T-helper 9 cell (primary cell): Measurements from ENCODE around the gene PNCK.
"Not testable (repeated sequence)": the region's sequence is repeated elsewhere in the genome, so short reads cannot be mapped to it uniquely, and the experiment has no call there.

Source experiments
- DNase-seq: peaks from one replicate; pipeline ENCODE4 v3.0.0-alpha.2; 2020

The PNCK gene

DNA sequence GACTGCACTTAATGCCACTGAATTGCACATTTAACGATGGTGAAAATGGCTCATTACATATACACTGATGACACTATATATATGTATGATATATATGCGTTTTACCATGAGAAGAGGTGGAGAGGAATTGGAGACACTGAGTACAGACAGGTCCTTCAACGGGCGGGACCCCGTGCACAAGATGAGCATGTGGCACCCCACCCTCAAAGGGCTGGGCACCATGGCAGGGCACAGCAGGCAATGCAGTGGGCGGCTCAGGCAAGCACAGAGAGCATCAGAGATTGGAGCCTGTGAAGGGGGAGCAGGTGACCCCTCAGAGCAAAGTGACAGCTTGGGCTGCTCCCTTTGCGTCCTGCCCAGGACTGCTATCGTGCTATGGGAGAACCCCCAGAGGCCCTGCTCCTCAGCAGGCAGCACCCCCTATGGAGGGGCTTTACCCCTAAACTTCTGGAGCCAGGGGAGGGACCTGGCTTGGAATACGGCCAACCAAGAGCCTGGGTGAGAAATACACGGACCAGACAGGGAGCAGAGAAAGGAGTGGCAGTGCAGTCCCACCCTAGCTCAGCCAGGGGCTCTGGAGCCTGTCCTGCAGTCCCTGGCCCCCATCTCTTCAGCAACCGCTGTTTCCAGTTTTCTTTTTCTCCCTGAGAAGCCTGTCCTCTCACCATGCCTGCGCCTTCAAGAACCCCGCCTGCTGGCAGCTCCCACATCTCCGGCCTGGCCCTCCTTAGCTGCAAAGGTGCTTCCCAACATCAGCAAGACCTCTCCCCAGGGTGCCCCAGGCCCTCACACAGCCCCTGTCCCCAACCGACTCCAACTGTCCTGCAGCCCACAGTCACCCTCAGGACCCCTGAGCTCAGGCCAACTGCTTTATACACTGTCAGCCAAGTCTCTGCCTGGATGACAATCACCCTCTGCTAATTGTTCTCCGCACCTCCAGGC lies 24.6 kb upstream of the PNCK start:
- no peak for DNase-seq

DNA sequence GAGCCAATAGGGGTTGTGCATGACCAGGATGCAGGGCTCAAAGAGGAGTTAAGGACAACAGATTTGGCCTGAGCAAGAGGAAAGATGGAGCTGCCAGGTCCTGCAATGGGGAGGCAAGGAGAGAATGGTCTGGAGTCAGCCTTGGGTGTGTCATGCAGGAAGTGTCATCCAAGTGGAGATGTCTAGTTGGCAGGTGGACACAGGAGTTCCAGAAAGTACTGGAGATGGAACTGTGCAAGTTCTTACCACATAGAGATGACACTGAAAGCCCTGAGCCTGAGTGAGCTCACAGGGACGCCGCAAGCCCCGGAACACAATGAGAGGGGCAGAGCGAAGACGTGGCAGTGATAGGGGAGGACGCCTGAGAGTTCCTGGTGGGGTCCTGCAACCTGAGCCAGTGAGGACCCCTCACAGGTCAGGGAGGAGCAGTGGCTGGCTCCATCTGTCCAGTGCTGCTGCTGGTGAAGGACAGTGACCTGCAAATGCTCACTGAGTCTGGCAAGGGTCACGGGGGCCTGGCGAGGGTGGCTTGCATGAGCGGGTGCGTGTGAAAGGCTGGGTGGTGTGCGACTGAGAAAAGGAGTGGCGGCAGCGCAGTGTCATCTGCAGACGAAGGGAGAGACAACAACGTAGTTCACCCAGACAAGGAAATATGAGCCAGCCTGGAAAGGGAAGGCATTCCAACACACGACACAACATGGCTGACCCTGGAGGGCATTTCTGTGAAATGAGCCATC lies 23.5 kb upstream of the PNCK start:
- not testable (repeated sequence) for DNase-seq

DNA sequence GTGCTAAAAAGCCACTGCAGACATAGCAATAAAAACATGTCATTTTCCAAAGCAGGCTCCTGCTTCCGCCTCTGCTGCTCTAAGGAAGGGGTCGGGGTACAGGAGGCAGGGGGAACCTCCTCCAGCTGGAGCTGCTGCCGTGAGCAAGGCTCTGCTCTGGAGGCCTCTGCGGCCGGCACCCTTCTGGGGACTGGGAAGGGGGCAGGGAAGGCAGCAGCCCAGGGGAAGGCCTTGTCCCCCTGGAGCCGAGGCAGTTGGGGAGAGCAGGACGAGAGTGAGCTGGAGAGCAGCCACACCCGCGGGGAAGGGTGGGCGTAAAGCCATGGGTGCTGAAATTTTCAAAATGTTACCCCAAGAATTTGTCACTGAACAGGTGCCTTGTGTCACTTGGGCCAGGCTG lies 22.9 kb upstream of the PNCK start:
- DNase-seq = not testable (repeated sequence)

DNA sequence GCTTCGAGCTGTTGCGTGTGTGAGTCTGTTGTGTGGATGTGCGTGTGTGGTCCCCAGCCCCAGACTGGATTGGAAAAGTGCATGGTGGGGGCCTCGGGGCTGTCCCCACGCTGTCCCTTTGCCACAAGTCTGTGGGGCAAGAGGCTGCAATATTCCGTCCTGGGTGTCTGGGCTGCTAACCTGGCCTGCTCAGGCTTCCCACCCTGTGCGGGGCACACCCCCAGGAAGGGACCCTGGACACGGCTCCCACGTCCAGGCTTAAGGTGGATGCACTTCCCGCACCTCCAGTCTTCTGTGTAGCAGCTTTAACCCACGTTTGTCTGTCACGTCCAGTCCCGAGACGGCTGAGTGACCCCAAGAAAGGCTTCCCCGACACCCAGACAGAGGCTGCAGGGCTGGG lies 22.5 kb upstream of the PNCK start:
- no peak for DNase-seq

DNA sequence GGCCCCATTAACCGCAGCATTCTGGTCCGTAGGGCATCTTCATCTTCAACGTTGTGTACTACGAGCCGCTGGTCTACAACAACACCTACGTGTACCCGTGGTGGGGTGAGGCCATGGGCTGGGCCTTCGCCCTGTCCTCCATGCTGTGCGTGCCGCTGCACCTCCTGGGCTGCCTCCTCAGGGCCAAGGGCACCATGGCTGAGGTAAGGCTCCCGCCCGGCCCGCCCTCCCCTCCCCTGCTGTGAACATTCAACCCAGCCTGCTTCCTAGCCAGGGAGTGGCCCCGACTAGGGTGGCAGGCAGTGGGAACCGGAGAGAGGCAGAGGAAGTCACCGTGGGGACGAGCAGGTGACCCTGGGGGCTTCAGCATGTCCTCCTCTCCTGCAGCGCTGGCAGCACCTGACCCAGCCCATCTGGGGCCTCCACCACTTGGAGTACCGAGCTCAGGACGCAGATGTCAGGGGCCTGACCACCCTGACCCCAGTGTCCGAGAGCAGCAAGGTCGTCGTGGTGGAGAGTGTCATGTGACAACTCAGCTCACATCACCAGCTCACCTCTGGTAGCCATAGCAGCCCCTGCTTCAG lies 21.2 kb upstream of the PNCK start:
- DNase-seq = no peak

DNA sequence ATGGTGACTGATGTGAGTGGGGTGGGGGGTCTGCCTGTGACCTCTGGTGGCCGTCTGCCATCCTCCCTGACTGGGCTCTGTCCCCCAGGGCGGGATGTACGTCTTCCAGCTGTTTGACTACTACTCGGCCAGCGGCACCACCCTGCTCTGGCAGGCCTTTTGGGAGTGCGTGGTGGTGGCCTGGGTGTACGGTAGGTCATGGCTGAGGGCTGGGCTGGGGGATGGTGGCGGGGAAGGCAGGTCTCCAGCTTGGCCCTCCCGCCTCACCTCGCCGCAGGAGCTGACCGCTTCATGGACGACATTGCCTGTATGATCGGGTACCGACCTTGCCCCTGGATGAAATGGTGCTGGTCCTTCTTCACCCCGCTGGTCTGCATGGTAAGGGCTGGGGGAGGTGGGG lies 20.6 kb upstream of the PNCK start:
- not testable (repeated sequence) for DNase-seq

DNA sequence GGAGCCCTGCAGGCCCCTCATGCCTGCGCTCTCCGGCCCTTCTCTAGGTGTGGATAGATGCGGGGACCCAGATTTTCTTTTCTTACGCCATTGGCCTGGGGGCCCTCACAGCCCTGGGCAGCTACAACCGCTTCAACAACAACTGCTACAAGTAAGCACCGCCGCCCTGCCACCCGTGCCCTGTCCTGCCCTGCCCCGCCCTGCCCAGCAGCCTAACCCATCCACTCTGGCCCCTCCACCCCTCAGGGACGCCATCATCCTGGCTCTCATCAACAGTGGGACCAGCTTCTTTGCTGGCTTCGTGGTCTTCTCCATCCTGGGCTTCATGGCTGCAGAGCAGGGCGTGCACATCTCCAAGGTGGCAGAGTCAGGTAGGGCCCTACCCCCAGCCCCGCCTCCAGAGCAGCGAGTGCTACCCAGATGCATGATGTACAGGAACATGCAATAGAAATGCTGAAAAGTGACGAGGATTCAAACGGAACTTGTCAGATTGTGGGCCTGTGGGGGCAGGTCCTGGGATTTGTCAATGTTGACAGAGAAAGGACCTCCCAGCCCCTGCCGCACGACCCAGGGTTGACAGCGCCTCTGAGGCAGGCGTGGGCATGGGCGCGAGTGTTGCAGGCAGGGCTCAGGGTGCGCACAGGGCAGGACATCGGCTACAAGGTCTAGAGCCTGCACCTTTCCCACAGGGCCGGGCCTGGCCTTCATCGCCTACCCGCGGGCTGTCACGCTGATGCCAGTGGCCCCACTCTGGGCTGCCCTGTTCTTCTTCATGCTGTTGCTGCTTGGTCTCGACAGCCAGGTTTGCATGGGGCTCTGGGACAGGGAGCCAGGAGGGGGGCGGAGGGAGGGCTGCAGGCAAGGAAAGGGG lies 19.8 kb upstream of the PNCK start:
- DNase-seq = no peak

DNA sequence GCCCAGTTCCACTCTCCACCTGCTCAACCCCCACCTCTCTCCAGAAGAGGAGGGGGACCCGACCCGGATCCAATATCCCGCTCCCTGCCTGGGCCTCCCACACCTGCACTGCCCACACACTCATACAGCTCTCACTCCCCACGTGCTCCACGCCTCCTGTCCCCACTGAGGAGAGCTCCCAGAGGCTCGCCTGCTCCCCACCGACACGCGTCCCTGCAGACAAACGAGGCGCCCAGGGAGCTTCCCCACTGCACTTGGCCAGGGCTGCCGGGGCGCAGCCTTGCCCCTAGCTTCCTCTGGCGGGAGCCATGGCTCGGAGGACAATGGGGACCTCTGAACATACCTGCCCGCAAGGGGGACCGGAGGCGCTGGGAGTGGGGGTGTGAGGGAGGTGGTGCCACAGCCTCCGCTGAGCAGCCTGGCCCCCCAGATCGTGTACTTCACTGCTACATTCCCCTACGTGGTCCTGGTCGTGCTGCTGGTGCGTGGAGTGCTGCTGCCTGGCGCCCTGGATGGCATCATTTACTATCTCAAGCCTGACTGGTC lies 19.1 kb upstream of the PNCK start:
- no peak for DNase-seq

DNA sequence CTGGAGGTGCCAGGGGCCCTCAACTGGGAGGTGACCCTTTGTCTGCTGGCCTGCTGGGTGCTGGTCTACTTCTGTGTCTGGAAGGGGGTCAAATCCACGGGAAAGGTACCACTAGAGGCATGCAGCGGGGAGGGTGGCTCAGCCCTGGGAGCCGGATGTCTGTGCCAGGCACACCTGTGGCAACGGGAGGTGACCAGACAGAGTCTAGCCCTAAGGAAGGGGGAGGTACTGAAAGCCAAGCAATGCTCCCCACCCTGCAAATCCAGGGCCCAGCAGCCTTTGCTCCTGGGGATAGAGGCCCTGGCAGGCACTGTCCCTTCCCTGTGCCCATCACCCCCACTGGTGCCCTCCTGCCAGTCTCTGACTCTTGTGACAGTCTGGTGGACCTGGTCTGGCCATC lies 18.4 kb upstream of the PNCK start:
- DNase-seq = no peak

DNA sequence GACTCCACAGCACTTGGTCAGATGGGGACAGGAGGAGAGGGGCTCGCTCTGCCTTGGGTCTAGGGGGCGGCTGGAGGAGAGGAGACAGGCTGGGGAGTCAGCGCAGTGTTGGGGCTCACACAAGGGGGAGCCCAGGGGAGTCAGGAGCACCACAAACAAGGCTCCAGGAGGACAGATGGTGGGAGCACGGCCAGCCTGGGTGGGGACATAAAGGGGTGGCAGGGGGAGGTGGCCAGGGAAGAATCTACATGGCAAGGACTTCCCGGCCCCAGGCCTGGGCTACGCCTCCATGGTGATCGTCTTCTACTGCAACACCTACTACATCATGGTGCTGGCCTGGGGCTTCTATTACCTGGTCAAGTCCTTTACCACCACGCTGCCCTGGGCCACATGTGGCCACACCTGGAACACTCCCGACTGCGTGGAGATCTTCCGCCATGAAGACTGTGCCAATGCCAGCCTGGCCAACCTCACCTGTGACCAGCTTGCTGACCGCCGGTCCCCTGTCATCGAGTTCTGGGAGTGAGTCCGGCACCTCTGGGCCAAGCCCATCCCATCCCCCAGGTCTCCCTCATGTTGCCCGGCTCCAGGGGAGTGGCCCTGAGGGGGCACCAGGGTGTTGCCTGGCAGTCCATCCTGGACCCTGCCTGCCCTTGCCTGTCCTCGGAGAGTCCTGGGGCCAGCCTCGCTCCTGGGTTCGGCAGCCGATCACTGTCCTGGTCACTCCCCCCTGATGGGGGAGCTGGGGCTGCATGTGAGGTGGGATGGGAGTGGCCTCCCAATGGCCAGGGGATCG lies 17.6 kb upstream of the PNCK start:
- DNase-seq = not testable (repeated sequence)

DNA sequence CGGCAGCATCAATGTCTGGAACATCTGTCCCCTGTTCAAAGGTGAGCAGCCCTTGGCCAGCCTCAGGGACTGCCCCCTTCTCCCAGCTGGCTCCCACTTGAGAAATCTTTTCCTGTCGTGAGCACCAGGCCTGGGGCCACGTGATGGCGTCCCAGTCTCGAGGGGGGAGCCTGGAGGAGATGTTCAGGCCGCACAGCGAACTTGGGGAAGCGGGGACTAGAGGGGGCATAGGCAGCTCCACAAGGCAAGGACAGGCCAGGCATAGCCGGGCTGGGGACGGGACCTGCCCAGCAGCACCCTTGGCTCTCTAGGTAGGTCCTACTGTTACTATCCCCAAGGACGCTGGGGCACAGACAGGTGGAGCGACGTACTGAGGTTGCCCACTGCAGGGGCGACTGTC lies 16.9 kb upstream of the PNCK start:
- DNase-seq = no peak

DNA sequence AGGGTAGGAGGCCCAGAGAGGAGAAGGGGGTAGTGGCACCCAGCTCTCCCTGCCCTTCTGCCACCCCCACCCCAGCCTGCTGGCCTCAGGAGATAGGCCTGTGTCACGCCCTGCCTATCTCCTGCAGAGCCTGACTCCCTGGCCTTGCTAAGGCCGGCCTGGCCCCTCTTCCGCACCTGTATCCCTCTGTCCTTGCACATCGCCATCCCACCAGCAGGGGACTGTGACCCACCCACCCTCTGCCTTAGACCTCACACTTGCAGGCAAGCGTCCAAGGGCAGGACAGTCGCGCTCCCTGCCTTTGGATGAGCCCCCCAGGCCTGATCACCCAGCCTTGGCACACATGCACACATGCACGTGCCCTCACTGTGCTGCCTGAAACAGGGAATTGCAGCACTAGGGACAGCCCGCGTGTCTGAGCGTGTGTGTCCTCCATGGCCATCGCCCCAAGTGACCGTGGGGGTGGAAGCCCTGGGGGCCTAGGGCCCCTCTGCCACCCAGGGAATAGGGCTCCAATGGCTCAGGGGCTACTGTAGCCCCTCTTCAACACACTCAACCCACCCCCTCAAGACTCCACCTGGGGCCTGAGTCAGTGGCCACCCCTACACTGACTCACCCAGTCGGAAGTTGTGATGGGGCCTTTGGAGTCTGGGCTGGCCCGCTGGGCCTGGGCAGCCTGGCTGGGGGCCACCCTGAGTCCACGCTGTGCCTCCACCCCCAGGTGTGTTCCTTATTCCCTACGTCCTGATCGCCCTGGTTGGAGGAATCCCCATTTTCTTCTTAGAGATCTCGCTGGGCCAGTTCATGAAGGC lies 16.2 kb upstream of the PNCK start:
- no peak for DNase-seq

DNA sequence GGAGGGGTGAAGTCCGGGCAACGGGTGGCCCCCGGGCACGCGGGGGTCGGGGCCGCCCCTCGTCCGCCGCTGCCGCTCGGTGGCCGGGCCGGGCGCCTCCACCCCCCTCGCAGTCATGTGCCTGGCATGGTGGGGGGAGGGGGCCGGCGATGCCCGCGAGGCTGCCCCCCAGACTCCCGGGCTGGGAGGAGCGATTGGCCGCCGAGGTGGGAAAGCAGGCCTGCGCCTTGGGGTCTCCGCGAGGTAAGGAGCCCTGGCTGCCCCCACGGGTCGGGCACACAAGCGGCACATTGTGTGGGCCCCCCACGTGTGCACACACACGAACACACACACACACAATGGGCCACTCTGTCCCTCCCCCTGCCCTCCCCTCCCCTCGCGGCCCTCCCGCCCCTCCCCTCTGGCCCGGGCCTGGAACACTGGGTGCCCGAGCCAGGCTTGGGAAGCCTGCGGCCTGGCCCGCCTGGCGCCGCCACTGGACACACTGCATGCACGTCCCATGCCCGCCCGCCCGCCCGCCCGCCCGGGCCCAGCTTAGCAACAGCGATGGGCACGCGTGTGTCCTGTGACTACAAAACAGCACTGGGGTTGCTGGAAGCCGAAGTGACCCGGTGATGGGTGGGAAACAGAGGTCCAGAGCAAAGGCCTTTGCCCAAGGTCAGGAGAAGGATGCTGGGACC lies 15.4 kb upstream of the PNCK start:
- DNase-seq = no peak

DNA sequence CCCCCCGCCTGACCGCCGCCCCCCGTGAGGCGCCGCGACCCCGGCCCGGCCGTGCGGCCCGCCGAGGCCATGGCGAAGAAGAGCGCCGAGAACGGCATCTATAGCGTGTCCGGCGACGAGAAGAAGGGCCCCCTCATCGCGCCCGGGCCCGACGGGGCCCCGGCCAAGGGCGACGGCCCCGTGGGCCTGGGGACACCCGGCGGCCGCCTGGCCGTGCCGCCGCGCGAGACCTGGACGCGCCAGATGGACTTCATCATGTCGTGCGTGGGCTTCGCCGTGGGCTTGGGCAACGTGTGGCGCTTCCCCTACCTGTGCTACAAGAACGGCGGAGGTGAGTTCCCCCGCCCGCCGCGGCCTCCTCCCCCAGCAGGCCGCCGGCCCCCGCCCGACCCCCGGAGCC lies 14.9 kb upstream of the PNCK start:
- DNase-seq = no peak

DNA sequence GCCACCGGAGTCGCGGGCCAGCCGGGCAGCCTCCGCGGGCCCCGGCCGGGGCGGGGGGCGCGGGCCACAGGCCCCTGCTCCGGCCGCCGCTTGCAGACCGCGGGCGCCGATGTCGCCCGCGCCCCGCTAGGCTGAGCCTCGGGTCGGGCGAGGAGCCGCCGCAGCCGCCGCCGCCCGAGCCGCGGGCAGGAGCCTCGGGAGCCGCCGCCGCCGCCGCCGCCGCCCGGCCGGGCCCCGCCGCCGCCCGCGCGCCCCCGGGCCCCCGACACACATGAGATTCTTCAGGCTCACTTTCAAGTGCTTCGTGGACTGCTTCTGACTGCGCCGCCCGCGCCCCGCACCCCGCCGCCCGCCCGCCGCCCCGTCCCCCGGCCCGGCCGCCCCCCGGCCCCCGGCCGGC lies 14.5 kb upstream of the PNCK start:
- DNase-seq = no peak

DNA sequence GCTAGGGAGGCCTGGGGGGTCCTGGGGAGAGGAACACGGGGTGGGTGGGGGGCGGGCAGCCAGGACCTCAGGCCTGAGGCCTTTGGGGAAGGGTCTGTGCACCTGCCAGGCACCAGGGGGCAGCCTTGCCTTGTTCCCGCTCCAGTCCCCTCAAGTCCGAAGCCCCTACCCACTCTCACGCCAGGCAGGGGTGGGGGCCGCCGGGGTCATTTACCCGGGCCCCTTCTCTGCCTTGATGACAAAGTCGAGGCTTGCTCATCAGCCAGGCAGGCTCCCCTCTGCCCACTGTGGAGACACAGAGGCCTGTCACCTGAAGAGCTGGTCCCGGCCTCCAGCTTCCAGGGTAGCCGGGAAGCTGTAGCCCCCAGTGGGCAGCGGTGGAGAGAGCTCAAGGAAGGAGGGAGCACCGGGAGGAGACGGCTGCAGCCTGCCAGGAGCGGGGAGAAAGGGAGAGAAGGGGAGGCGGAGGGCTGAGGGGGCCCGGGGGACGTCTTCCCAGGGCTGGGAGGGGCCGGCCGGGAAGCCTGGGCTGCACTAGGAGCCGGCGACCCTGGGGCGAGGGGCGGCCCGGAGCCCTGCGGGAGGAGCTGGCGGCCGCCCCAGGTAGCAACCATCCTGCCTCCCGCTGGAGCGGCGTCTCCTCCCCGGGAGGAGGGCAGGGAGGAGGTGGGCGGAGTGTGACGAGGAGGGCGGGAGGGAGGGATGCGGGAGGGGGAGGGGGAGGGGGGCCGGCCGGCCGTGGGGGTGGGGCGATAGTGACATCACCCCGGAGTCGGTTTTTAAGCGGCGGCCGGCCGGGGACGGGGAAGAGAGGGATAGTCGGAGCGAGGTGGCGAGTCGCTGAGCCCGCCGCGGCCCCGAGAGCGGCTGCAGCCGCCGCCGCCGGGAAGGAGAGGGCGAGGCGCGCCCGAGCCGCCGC lies 13.8 kb upstream of the PNCK start, which contains the start of gene SLC6A8:
TSS of gene SLC6A8 (plus strand) at position 806 of the 919 bp plus-strand sequence. CDS start 649 bp downstream, outside the sequence.
- DNase-seq = peak; percentile 23

DNA sequence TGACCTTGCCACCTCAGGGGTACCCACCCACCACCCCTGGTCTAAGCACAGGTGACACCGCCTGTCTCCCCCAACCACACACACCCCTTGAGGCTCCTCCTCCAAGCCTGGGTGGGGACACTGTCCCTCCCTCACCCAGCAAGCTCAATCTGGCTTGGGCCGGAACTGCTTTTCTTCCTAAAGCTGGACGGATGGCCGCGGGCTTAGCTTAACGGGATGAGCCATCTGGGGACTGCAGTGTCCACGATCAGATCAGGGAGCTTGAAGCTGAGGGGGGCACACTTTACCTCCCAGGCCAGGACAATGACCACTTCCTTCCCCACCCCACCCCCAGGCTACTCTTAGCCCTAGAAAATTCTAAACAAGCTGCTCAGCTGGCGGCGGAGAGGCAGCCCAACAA lies 13.1 kb upstream of the PNCK start:
- DNase-seq = no peak
